Naive B cell (primary cell): Measurements from ENCODE around the gene PCCA. TPM values are rescaled to one million over a fixed set of nuclear protein-coding genes. Genes with fewer than 3 reads are reported as not detected.
A peak's percentile ranks its signal among the peaks of the same experiment; 100 is the strongest.

Experiments used
- ATAC-seq, 2 donors: fragments of 150-1000 bp; cut with Tn5 transposase; 2 replicates each; pipeline ENCODE4 v1.10.0; 2021; ENCODE audit warnings: low read depth in 2 of 2, mild to moderate bottlenecking in 2 of 2, moderate library complexity in 2 of 2
- DNase-seq: peaks from one replicate; pipeline ENCODE4 v3.0.0; 2022
- H3K27ac Mint-ChIP-seq, 6 donors: one replicate each; pipeline ENCODE4 v1.8.0; 2020 to 2022; ENCODE audit warnings: mild to moderate bottlenecking in 6 of 6, mixed read lengths in 6 of 6, moderate library complexity in 5 of 6, inconsistent platforms in 2 of 6
- H3K27me3 Mint-ChIP-seq, 3 donors: one replicate each; pipeline ENCODE4 v1.8.0; 2021 to 2022; ENCODE audit warnings: mixed read lengths in 3 of 3, mild to moderate bottlenecking in 1 of 3
- H3K36me3 Mint-ChIP-seq, 2 donors: one replicate each; pipeline ENCODE4 v1.8.0; 2020 to 2022; ENCODE audit warnings: mixed read lengths in 2 of 2, inconsistent platforms in 1 of 2, mild to moderate bottlenecking in 1 of 2
- H3K4me1 Mint-ChIP-seq, 3 donors: one replicate each; pipeline ENCODE4 v1.8.0; 2020 to 2022; ENCODE audit warnings: mixed read lengths in 3 of 3, inconsistent platforms in 1 of 3, mild to moderate bottlenecking in 1 of 3, moderate library complexity in 1 of 3
- H3K4me3 Mint-ChIP-seq, 8 donors: one replicate each; pipeline ENCODE4 v1.8.0; 2020 to 2022; ENCODE audit warnings: mild to moderate bottlenecking in 8 of 8, mixed read lengths in 8 of 8, moderate library complexity in 8 of 8, inconsistent platforms in 2 of 8
- H3K9me3 Mint-ChIP-seq, 7 donors: one replicate each; pipeline ENCODE4 v1.8.0; 2020 to 2022; ENCODE audit warnings: mixed read lengths in 7 of 7, mild to moderate bottlenecking in 5 of 7, inconsistent platforms in 2 of 7, moderate library complexity in 1 of 7
- polyA plus RNA-seq, 6 donors: library from polyadenylated mRNA; unstranded; fragments of 300-500 nt; fragmentation: Illumina TruSeq; gene quantifications; one replicate each; pipeline ENCODE4 v1.2.3, GENCODE V29; 2021; ENCODE audit warnings: low read depth in 6 of 6

The PCCA gene
- polyA plus RNA-seq, 6 donors from 2014 or later: 2.4 to 8.4 (median 4.6) TPM

- no peaks in the 10 kb centered on the region for H3K27me3 Mint-ChIP-seq
- H3K4me3 Mint-ChIP-seq: no peak overlapping the region
- no peak overlapping the region for H3K27ac Mint-ChIP-seq
- no peaks in the 10 kb centered on the region for H3K36me3 Mint-ChIP-seq
- DNase-seq (no peak), ATAC-seq (no peak)
- peaks cover 12 to 16% (median 12%) of the 10 kb centered on the region in 3 donors for H3K4me1 Mint-ChIP-seq
- H3K9me3 Mint-ChIP-seq: no peaks in the 10 kb centered on the region
Observed at GRCh38 chr13:100485265-100485664, 396.4 kb downstream of the PCCA start.

- no peak for ATAC-seq
- DNase-seq: no peak
- Mint-ChIP-seq H3K27ac (no peak overlapping the region), H3K4me1 (no peaks in the 10 kb centered on the region), H3K27me3 (no peaks in the 10 kb centered on the region), H3K4me3 (no peak overlapping the region), H3K36me3 (no peaks in the 10 kb centered on the region), H3K9me3 (no peaks in the 10 kb centered on the region)
Observed at GRCh38 chr13:100490692-100491091, 401.8 kb downstream of the PCCA start.

- no peaks in the 10 kb centered on the region for H3K27me3 Mint-ChIP-seq
- DNase-seq (no peak), ATAC-seq (no peak)
- H3K36me3 Mint-ChIP-seq: no peaks in the 10 kb centered on the region
- H3K27ac Mint-ChIP-seq: peak overlapping the region in 1 of 6 donors; percentile 18
- peak overlapping the region in 1 of 8 donors; percentile 37 for H3K4me3 Mint-ChIP-seq
- no peaks in the 10 kb centered on the region for H3K4me1 Mint-ChIP-seq
- H3K9me3 Mint-ChIP-seq: no peaks in the 10 kb centered on the region
Observed at GRCh38 chr13:100491164-100491842, 402.4 kb downstream of the PCCA start.

- Mint-ChIP-seq H3K36me3 (no peaks in the 10 kb centered on the region), H3K9me3 (no peaks in the 10 kb centered on the region), H3K27me3 (no peaks in the 10 kb centered on the region), H3K27ac (no peak overlapping the region), H3K4me3 (no peak overlapping the region), H3K4me1 (no peaks in the 10 kb centered on the region)
- ATAC-seq (no peak), DNase-seq (no peak)
Observed at GRCh38 chr13:100493418-100493817, 404.5 kb downstream of the PCCA start.

GRCh38 chr13:100495455-100495854, 406.6 kb downstream of the PCCA start:
- no peak for ATAC-seq
- no peak overlapping the region for H3K27ac Mint-ChIP-seq
- H3K27me3 Mint-ChIP-seq: no peaks in the 10 kb centered on the region
- H3K4me3 Mint-ChIP-seq: no peak overlapping the region
- DNase-seq: no peak
- H3K9me3 Mint-ChIP-seq: no peaks in the 10 kb centered on the region
- no peaks in the 10 kb centered on the region for H3K36me3 Mint-ChIP-seq
- no peaks in the 10 kb centered on the region for H3K4me1 Mint-ChIP-seq

DNA sequence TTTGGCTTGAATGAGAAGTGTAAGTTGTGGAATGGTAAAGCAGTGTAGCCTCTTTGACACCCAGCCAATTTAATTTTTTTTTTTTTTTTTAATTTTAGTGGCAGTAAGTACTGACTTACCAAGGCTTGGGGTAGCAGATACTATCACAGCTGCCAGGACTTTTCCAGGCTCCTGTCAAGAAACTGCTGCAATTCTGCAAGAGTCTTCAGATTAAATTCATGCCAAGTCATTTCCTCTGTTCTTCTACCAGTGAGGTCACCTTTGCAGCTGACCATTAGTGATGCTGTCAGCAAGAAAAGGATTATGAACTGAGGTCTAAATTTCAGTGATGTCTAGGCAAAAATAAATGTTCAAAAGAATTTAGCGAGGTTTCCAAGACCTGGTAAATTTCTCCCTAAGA, 408.5 kb downstream of the PCCA start:
- no peak for DNase-seq
- H3K4me1 Mint-ChIP-seq: peaks cover 0 to under 1% (median 0%) of the 10 kb centered on the region in 3 donors
- no peak overlapping the region for H3K27ac Mint-ChIP-seq
- no peak overlapping the region for H3K4me3 Mint-ChIP-seq
- peaks cover under 1 to 4% (median 3%) of the 10 kb centered on the region in 3 donors for H3K27me3 Mint-ChIP-seq
- H3K36me3 Mint-ChIP-seq: no peaks in the 10 kb centered on the region
- no peak for ATAC-seq
- H3K9me3 Mint-ChIP-seq: no peaks in the 10 kb centered on the region

DNA sequence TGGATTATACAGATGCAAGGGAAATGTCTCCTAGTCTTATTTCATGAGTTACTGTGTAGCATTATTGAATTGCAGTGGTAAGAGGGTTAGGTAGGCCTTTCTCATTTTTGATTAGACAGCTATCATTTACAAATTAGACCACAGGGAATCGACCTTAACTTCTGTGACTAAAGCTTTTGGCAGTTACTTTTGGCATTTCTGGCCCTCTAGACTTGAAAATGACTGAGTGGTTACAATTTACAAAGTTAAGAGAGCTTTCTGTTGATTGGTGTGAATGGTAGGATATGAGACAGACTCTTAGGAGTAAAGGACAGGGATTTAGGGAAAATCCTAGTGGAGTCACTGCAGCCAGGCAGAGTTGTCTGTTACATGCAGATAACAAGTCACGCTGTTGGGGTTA, 413.6 kb downstream of the PCCA start:
- H3K27me3 Mint-ChIP-seq: peaks cover 4 to 10% (median 9%) of the 10 kb centered on the region in 3 donors
- no peaks in the 10 kb centered on the region for H3K9me3 Mint-ChIP-seq
- no peak for DNase-seq
- ATAC-seq: no peak
- no peak overlapping the region for H3K27ac Mint-ChIP-seq
- no peak overlapping the region for H3K4me3 Mint-ChIP-seq
- H3K36me3 Mint-ChIP-seq: no peaks in the 10 kb centered on the region
- peaks cover 5 to 15% (median 11%) of the 10 kb centered on the region in 3 donors for H3K4me1 Mint-ChIP-seq

- ATAC-seq: no peak
- H3K36me3 Mint-ChIP-seq: no peaks in the 10 kb centered on the region
- H3K4me3 Mint-ChIP-seq: no peak overlapping the region
- H3K27ac Mint-ChIP-seq: no peak overlapping the region
- H3K27me3 Mint-ChIP-seq: peaks cover 4 to 10% (median 9%) of the 10 kb centered on the region in 3 donors
- no peaks in the 10 kb centered on the region for H3K9me3 Mint-ChIP-seq
- H3K4me1 Mint-ChIP-seq: peaks cover 5 to 15% (median 11%) of the 10 kb centered on the region in 3 donors
- no peak for DNase-seq
Observed at GRCh38 chr13:100503622-100504021, 414.7 kb downstream of the PCCA start.

DNA sequence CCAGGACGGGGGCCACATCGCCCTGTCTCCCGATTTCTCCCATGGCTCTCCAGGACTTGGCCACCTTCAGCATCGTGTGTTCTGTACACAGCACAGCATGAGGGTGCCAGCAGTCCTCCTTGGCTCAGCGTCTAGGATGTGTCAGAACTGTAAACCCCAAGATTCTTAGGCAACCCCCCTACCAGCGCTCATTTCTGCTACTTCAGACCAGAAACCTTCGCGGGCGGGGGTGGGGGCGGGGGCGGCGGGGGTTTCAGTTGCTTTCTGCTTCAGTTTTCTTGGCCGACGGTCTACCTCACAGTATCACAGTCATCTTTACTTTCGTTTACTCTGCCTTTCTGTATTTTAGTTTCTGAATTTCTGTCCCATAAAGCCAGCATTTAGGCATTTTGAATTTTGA, 417.3 kb downstream of the PCCA start:
- Mint-ChIP-seq H3K4me1 (peaks cover 5 to 15% (median 11%) of the 10 kb centered on the region in 3 donors), H3K27me3 (peaks cover 4 to 10% (median 9%) of the 10 kb centered on the region in 3 donors), H3K27ac (peak overlapping the region in 1 of 6 donors; percentile 30), H3K9me3 (no peaks in the 10 kb centered on the region), H3K4me3 (no peak overlapping the region), H3K36me3 (no peaks in the 10 kb centered on the region)
- ATAC-seq: no peak
- no peak for DNase-seq

DNA sequence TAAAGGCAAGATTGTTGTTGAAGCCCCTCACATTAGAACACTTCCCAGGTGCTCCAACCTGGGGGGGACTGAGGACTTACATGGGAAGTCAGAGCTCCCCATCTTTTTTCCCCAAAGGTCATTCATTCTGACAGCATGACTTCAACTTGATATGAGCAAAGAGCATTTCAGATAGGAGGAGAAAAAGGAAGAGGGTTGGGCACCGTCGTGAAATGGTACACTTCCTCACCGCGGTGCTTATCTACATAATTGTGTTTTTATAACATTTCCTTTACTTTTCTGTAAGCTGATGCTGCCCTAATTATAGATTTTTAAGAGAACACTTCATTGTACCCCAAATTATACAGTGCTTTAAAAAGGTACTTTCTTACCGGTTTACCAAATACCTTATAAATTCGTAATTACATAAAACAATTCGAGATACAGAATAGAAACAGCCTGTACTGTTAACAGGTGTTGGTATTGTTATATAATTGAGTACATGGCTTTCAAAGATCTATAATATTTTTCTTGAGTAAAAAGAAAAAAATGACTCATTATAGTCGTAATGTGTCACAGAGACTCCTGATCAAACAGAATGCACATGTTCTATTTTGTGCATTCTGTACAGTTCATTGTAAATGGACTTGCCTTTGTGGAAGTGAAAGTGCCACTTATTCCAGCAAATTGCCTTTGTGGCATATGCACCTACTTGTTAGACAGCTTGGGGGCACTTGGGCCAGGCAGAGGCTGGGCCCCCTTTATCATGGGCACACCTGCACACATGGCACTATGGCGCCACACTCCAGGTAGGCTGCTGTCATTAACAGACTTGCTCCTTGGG, 417.9 kb downstream of the PCCA start:
- DNase-seq (no peak), ATAC-seq (no peak)
- Mint-ChIP-seq H3K9me3 (no peaks in the 10 kb centered on the region), H3K36me3 (no peaks in the 10 kb centered on the region), H3K4me1 (peaks cover 5 to 15% (median 11%) of the 10 kb centered on the region in 3 donors), H3K27me3 (peaks cover 4 to 10% (median 9%) of the 10 kb centered on the region in 3 donors), H3K4me3 (peak overlapping the region in 1 of 8 donors; percentile 74), H3K27ac (peak overlapping the region in 1 of 6 donors; percentile 30)

- H3K27ac Mint-ChIP-seq: peak overlapping the region in 1 of 6 donors; percentile 83
- ATAC-seq: no peak
- peaks cover 0 to 4% (median 0%) of the 10 kb centered on the region in 3 donors for H3K27me3 Mint-ChIP-seq
- H3K9me3 Mint-ChIP-seq: no peaks in the 10 kb centered on the region
- DNase-seq: no peak
- H3K36me3 Mint-ChIP-seq: no peaks in the 10 kb centered on the region
- no peak overlapping the region for H3K4me3 Mint-ChIP-seq
- H3K4me1 Mint-ChIP-seq: peaks cover 5 to 11% (median 10%) of the 10 kb centered on the region in 3 donors
Observed at GRCh38 chr13:100508455-100508854, 419.6 kb downstream of the PCCA start.

- H3K4me3 Mint-ChIP-seq: no peak overlapping the region
- H3K4me1 Mint-ChIP-seq: peaks cover 5 to 11% (median 10%) of the 10 kb centered on the region in 3 donors
- DNase-seq (no peak), ATAC-seq (no peak)
- H3K9me3 Mint-ChIP-seq: no peaks in the 10 kb centered on the region
- H3K36me3 Mint-ChIP-seq: no peaks in the 10 kb centered on the region
- peaks cover 0 to 9% (median 0%) of the 10 kb centered on the region in 3 donors for H3K27me3 Mint-ChIP-seq
- H3K27ac Mint-ChIP-seq: no peak overlapping the region
Observed at GRCh38 chr13:100508996-100509395, 420.1 kb downstream of the PCCA start.

GRCh38 chr13:100510208-100510957, 421.5 kb downstream of the PCCA start:
- Mint-ChIP-seq H3K9me3 (no peaks in the 10 kb centered on the region), H3K4me1 (peaks cover 10 to 14% (median 11%) of the 10 kb centered on the region in 3 donors), H3K36me3 (no peaks in the 10 kb centered on the region), H3K27me3 (peaks cover 0 to 9% (median 6%) of the 10 kb centered on the region in 3 donors), H3K4me3 (no peak overlapping the region), H3K27ac (no peak overlapping the region)
- DNase-seq (no peak), ATAC-seq (no peak)
